Suprapubic skin (tissue), 4 donors: ENCODE data around the gene ANTXR2.

ENCODE experiments used
- EP300 ChIP-seq: sonication (generic); formaldehyde crosslinking; IDR thresholded peaks from one replicate; pipeline ENCODE4 v1.6.1; 2017; ENCODE audit warnings: antibody characterized with exemption
- POLR2A ChIP-seq, 2 donors: fragments of 450-650 bp; IDR thresholded peaks; one replicate each; pipeline ENCODE4 v1.6.1; 2017; ENCODE audit warnings: antibody characterized with exemption in 2 of 2, mild to moderate bottlenecking in 2 of 2, moderate library complexity in 2 of 2
- POLR2AphosphoS5 ChIP-seq, 3 donors: sonication (generic); formaldehyde crosslinking; IDR thresholded peaks; one replicate each; pipeline ENCODE4 v1.6.1; 2017; ENCODE audit warnings: antibody characterized with exemption in 3 of 3
- TF ChIP-seq, protein P1 (sequence below), 2 donors: fragments of 200-600 bp in 1 of 2; fragments of 450-650 bp in 1 of 2; sonication (generic) in 1 of 2; IDR thresholded peaks; one replicate each; pipeline ENCODE4 v1.5.1; 2016 to 2019; ENCODE audit warnings: antibody characterized with exemption in 2 of 2, mild to moderate bottlenecking in 1 of 2, moderate library complexity in 1 of 2

DNA sequence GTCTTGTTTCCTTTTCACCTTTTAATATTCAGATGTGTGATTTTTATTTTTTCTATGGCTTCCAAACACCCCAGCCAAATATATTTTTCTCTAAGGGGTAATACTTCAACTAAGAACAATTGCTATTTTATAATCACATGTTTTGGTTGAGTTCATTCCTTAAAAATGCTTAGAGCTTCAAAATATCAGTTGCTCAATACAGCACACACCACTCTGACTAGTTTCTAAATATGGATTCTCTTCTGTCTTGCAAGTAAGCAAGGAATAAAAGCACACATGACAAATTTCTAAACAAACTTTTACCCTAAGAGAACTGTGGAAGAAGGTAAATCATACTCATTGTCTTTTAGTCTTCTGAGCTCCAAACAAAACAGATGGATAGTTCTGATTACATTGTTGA lies 27.2 kb downstream of the ANTXR2 start:
- TF ChIP-seq, protein P1, sequence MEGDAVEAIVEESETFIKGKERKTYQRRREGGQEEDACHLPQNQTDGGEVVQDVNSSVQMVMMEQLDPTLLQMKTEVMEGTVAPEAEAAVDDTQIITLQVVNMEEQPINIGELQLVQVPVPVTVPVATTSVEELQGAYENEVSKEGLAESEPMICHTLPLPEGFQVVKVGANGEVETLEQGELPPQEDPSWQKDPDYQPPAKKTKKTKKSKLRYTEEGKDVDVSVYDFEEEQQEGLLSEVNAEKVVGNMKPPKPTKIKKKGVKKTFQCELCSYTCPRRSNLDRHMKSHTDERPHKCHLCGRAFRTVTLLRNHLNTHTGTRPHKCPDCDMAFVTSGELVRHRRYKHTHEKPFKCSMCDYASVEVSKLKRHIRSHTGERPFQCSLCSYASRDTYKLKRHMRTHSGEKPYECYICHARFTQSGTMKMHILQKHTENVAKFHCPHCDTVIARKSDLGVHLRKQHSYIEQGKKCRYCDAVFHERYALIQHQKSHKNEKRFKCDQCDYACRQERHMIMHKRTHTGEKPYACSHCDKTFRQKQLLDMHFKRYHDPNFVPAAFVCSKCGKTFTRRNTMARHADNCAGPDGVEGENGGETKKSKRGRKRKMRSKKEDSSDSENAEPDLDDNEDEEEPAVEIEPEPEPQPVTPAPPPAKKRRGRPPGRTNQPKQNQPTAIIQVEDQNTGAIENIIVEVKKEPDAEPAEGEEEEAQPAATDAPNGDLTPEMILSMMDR (IDR thresholded peaks at IDR 0.05): no peak
- TF ChIP-seq POLR2AphosphoS5 (IDR thresholded peaks at IDR 0.05) (no peak), POLR2A (IDR thresholded peaks at IDR 0.05) (no peak), EP300 (no peak)
